PFSK-1 (cell line): ENCODE results near the gene ARHGAP42.

Experiments used
- FOXP2 ChIP-seq: optimal IDR thresholded peaks from 2 replicates; pipeline ENCODE3; 2011; ENCODE audit warnings: borderline replicate concordance, control low read depth, inconsistent platforms; ENCODE audit not compliant: insufficient read depth; ENCODE audit errors: extremely low read length, extremely low read depth
- POLR2AphosphoS5 ChIP-seq: IDR thresholded peaks from 2 replicates; pipeline ENCODE4 v1.6.1; 2012; ENCODE audit warnings: low read depth, mild to moderate bottlenecking, control low read depth, low read length, moderate library complexity
- REST ChIP-seq, 2 experiments: IDR thresholded peaks; 2 replicates each; pipeline versions ENCODE4 v1.6.1 to v1.8.0; 2011 to 2012; ENCODE audit warnings: low read depth in 2 of 2, low read length in 2 of 2, control low read depth in 1 of 2, inconsistent platforms in 1 of 2, mild to moderate bottlenecking in 1 of 2, moderate library complexity in 1 of 2; ENCODE audit not compliant: insufficient read depth in 1 of 2
- SIN3A ChIP-seq: IDR thresholded peaks from 2 replicates; pipeline ENCODE4 v1.6.1; 2012; ENCODE audit warnings: mild to moderate bottlenecking, low read length, moderate library complexity, borderline replicate concordance; ENCODE audit not compliant: insufficient read depth
- TAF1 ChIP-seq: IDR thresholded peaks from 2 replicates; pipeline ENCODE4 v1.6.1; 2012; ENCODE audit warnings: low read length, control low read depth, borderline replicate concordance; ENCODE audit not compliant: insufficient read depth

Gene ARHGAP42

GRCh38 chr11:100978442-100978841 is 291.4 kb downstream of the ARHGAP42 start:
- TF ChIP-seq POLR2AphosphoS5 (no peak), SIN3A (no peak), REST (IDR thresholded peaks at IDR 0.05; ENCODE audit: insufficient read depth in 1 of 2, low read depth in 2 of 2, low read length in 2 of 2) (no peak), TAF1 (no peak), FOXP2 (no peak)

- no peak for TF ChIP-seq SIN3A
- no peak for TF ChIP-seq FOXP2
- no peak for TF ChIP-seq POLR2AphosphoS5
- no peak for TF ChIP-seq TAF1
- no peak for TF ChIP-seq REST (IDR thresholded peaks at IDR 0.05; ENCODE audit: insufficient read depth in 1 of 2, low read depth in 2 of 2, low read length in 2 of 2)
Observed at GRCh38 chr11:100978939-100979338, 291.9 kb downstream of the ARHGAP42 start.

- no peak for TF ChIP-seq SIN3A
- TF ChIP-seq POLR2AphosphoS5: no peak
- TF ChIP-seq REST (IDR thresholded peaks at IDR 0.05; ENCODE audit: insufficient read depth in 1 of 2, low read depth in 2 of 2, low read length in 2 of 2): no peak
- TF ChIP-seq FOXP2: no peak
- TF ChIP-seq TAF1: no peak
Observed at GRCh38 chr11:100980156-100980555, 293.1 kb downstream of the ARHGAP42 start.

- no peak for TF ChIP-seq POLR2AphosphoS5
- TF ChIP-seq SIN3A: no peak
- no peak for TF ChIP-seq TAF1
- no peak for TF ChIP-seq REST (IDR thresholded peaks at IDR 0.05; ENCODE audit: insufficient read depth in 1 of 2, low read depth in 2 of 2, low read length in 2 of 2)
- no peak for TF ChIP-seq FOXP2
Observed at GRCh38 chr11:100981196-100981824, 294.2 kb downstream of the ARHGAP42 start.

- TF ChIP-seq SIN3A (no peak), FOXP2 (no peak), REST (IDR thresholded peaks at IDR 0.05; ENCODE audit: insufficient read depth in 1 of 2, low read depth in 2 of 2, low read length in 2 of 2) (no peak)
Observed at GRCh38 chr11:100984668-100985067, 297.6 kb downstream of the ARHGAP42 start.
